Measurements from ENCODE around the gene ZNF3.

The ZNF3 gene

GRCh38 chr7:100088621-100089457 is 7.3 kb upstream of the ZNF3 start, which contains the start of gene COPS6:
COPS6 (plus strand) TSS chr7:100088969; CDS start chr7:100088991, 22 bp downstream.
- peak; percentile 78 for DNase-seq (ENCODE audit: low read depth)

- no peak for DNase-seq (ENCODE audit: low read depth)
Observed at GRCh38 chr7:100088095-100088620, 6.6 kb upstream of the ZNF3 start.

GRCh38 chr7:100087055-100087750 is 5.7 kb upstream of the ZNF3 start:
- no peak for DNase-seq (ENCODE audit: low read depth)

GRCh38 chr7:100085515-100085914 is 4.0 kb upstream of the ZNF3 start:
- no peak for DNase-seq (ENCODE audit: low read depth)

- DNase-seq (ENCODE audit: low read depth), result no peak
Observed at GRCh38 chr7:100082978-100083377, 1.5 kb upstream of the ZNF3 start.

- no peak for DNase-seq (ENCODE audit: low read depth)
Observed at GRCh38 chr7:100080907-100081534, 502 bp downstream of the ZNF3 start.

GRCh38 chr7:100079024-100079560 is 2.4 kb downstream of the ZNF3 start:
- no peak for DNase-seq (ENCODE audit: low read depth)

- DNase-seq (ENCODE audit: low read depth), result no peak
Observed at GRCh38 chr7:100077205-100077604, 4.3 kb downstream of the ZNF3 start.

GRCh38 chr7:100075418-100075817 is 6.1 kb downstream of the ZNF3 start:
- DNase-seq (ENCODE audit: low read depth), result no peak

GRCh38 chr7:100074841-100075240 is 6.7 kb downstream of the ZNF3 start:
- DNase-seq (ENCODE audit: low read depth), result no peak

- no peak for DNase-seq (ENCODE audit: low read depth)
Observed at GRCh38 chr7:100072462-100072861, 9.1 kb downstream of the ZNF3 start.

- no peak for DNase-seq (ENCODE audit: low read depth)
Observed at GRCh38 chr7:100071018-100071723, 10.4 kb downstream of the ZNF3 start.

GRCh38 chr7:100069991-100070390 is 11.5 kb downstream of the ZNF3 start:
- DNase-seq (ENCODE audit: low read depth), result no peak

- DNase-seq (ENCODE audit: low read depth), result no peak
Observed at GRCh38 chr7:100066953-100067352, 14.6 kb downstream of the ZNF3 start.

GRCh38 chr7:100065452-100066186 is 15.9 kb downstream of the ZNF3 start:
- no peak for DNase-seq (ENCODE audit: low read depth)

- DNase-seq (ENCODE audit: low read depth), result no peak
Observed at GRCh38 chr7:100064162-100064561, 17.4 kb downstream of the ZNF3 start.

- DNase-seq (ENCODE audit: low read depth), result no peak
Observed at GRCh38 chr7:100063376-100063775, 18.1 kb downstream of the ZNF3 start.

- no peak for DNase-seq (ENCODE audit: low read depth)
Observed at GRCh38 chr7:100061518-100062193, 19.9 kb downstream of the ZNF3 start.

- DNase-seq (ENCODE audit: low read depth), result no peak
Observed at GRCh38 chr7:100059251-100059739, 22.2 kb downstream of the ZNF3 start.

- no peak for DNase-seq (ENCODE audit: low read depth)
Observed at GRCh38 chr7:100057006-100057405, 24.5 kb downstream of the ZNF3 start.
